Activated CD4-positive, alpha-beta T cell treated with anti-CD3 and anti-CD28 coated beads for 36 hours (primary cell): Measurements from ENCODE around the gene PLEKHH1. TPM values are rescaled to one million over a fixed set of nuclear protein-coding genes. Genes with fewer than 3 reads are reported as not detected.
"Not testable (repeated sequence)": the region's sequence is repeated elsewhere in the genome, so short reads cannot be mapped to it uniquely, and the experiment has no call there.

Experiments
- ATAC-seq: fragments of 200-7000 bp; cut with Tn5 transposase; one replicate; pipeline ENCODE4 v1.10.0; 2021; ENCODE audit warnings: mild to moderate bottlenecking, moderate library complexity
- CTCF ChIA-PET: fragments of 350-600 bp; sonication (Branson Sonifier 250); formaldehyde crosslinking; loops from one replicate; lab custom pipeline; 2021; ENCODE audit warnings: antibody characterized with exemption; lab: Charles Lee
- POLR2A ChIA-PET: fragments of 350-600 bp; sonication (Branson Sonifier 250); formaldehyde crosslinking; loops from one replicate; lab custom pipeline; 2021; ENCODE audit warnings: antibody characterized with exemption, inconsistent platforms; lab: Charles Lee
- DNase-seq: peaks from one replicate; pipeline ENCODE4 v3.0.0-alpha.2; 2020
- H3K27ac Mint-ChIP-seq: one replicate; pipeline ENCODE4 v1.8.0; 2021; ENCODE audit warnings: mixed read lengths
- H3K27me3 Mint-ChIP-seq: one replicate; pipeline ENCODE4 v1.8.0; 2021; ENCODE audit warnings: mixed read lengths
- H3K36me3 Mint-ChIP-seq: one replicate; pipeline ENCODE4 v1.8.0; 2021; ENCODE audit warnings: low read depth, mixed read lengths
- H3K4me1 Mint-ChIP-seq: one replicate; pipeline ENCODE4 v1.8.0; 2021; ENCODE audit warnings: mixed read lengths
- H3K4me3 Mint-ChIP-seq: one replicate; pipeline ENCODE4 v1.8.0; 2021; ENCODE audit warnings: mild to moderate bottlenecking, moderate library complexity, mixed read lengths
- H3K9me3 Mint-ChIP-seq: one replicate; pipeline ENCODE4 v1.8.0; 2021; ENCODE audit warnings: low read depth, mixed read lengths
- intact Hi-C, 2 experiments: fragments of 100-400 bp; cut with DNase I in 1 of 2; cut with micrococcal nuclease in 1 of 2; formaldehyde crosslinking; loops; one replicate each; pipeline versions ENCODE4 v1.14.2 to v1.15.1; 2022 to 2024; cut with DNase I, micrococcal nuclease
- total RNA-seq, 2 experiments: library from RNA; stranded (reverse); gene quantifications; one replicate each; pipeline ENCODE4 v1.2.3, GENCODE V29; 2021

PLEKHH1 gene
- total RNA-seq, 2 experiments from 2014 or later, result 4.1 to 5.7 TPM

GRCh38 chr14:67536087-67536486 is 3.0 kb downstream of the PLEKHH1 start:
- intact Hi-C loops, result no loop called here
- H3K4me3 Mint-ChIP-seq, result no peak overlapping the region
- ChIA-PET CTCF (interaction anchor here (1.1 to 1.6 kb wide), 3 partner anchors 9 to 187 kb away, joined by 3 to 5 read pairs (median 3); no protein-coding TSS in a partner anchor), POLR2A (no interaction called here)
- ATAC-seq (no peak), DNase-seq (no peak)
- no peaks in the 10 kb centered on the region for H3K9me3 Mint-ChIP-seq
- no peaks in the 10 kb centered on the region for H3K36me3 Mint-ChIP-seq
- peaks cover 20% of the 10 kb centered on the region for H3K27me3 Mint-ChIP-seq
- H3K27ac Mint-ChIP-seq, result no peak overlapping the region
- H3K4me1 Mint-ChIP-seq, result peaks cover 3% of the 10 kb centered on the region

GRCh38 chr14:67537736-67538135 is 4.6 kb downstream of the PLEKHH1 start:
- peaks cover 22% of the 10 kb centered on the region for H3K27me3 Mint-ChIP-seq
- H3K27ac Mint-ChIP-seq, result no peak overlapping the region
- no peaks in the 10 kb centered on the region for H3K9me3 Mint-ChIP-seq
- no peak for ATAC-seq
- no peak for DNase-seq
- ChIA-PET CTCF (interaction anchor here (0.7 to 2.4 kb wide), 3 partner anchors 11 to 77 kb away, joined by 3 to 12 read pairs (median 5); no protein-coding TSS in a partner anchor), POLR2A (no interaction called here)
- H3K4me1 Mint-ChIP-seq, result peaks cover 8% of the 10 kb centered on the region
- H3K36me3 Mint-ChIP-seq, result no peaks in the 10 kb centered on the region
- intact Hi-C loops, result no loop called here
- no peak overlapping the region for H3K4me3 Mint-ChIP-seq

GRCh38 chr14:67538501-67538900 is 5.4 kb downstream of the PLEKHH1 start:
- Mint-ChIP-seq H3K4me3 (no peak overlapping the region), H3K27me3 (peaks cover 28% of the 10 kb centered on the region), H3K4me1 (peaks cover 8% of the 10 kb centered on the region), H3K36me3 (no peaks in the 10 kb centered on the region), H3K27ac (no peak overlapping the region), H3K9me3 (no peaks in the 10 kb centered on the region)
- POLR2A ChIA-PET, result no interaction called here
- intact Hi-C loops, result no loop called here
- CTCF ChIA-PET, result interaction anchor here (0.7 to 2.4 kb wide), 4 partner anchors 10 to 76 kb away, joined by 3 to 12 read pairs (median 5); no protein-coding TSS in a partner anchor
- no peak for ATAC-seq
- no peak for DNase-seq

GRCh38 chr14:67539116-67539515 is 6.0 kb downstream of the PLEKHH1 start:
- intact Hi-C loops, result no loop called here
- no peak overlapping the region for H3K27ac Mint-ChIP-seq
- peaks cover 8% of the 10 kb centered on the region for H3K4me1 Mint-ChIP-seq
- ChIA-PET CTCF (interaction anchor here (0.6 to 2.4 kb wide), 3 partner anchors 12 to 45 kb away, joined by 5 to 12 read pairs (median 5); no protein-coding TSS in a partner anchor), POLR2A (no interaction called here)
- no peaks in the 10 kb centered on the region for H3K9me3 Mint-ChIP-seq
- ATAC-seq (no peak), DNase-seq (no peak)
- H3K27me3 Mint-ChIP-seq, result peaks cover 25% of the 10 kb centered on the region
- no peak overlapping the region for H3K4me3 Mint-ChIP-seq
- H3K36me3 Mint-ChIP-seq, result no peaks in the 10 kb centered on the region

- DNase-seq (peak; percentile 56), ATAC-seq (peak; percentile 74)
- Mint-ChIP-seq H3K4me3 (peak overlapping the region; percentile 36), H3K36me3 (no peaks in the 10 kb centered on the region), H3K27me3 (peaks cover 24% of the 10 kb centered on the region), H3K9me3 (no peaks in the 10 kb centered on the region), H3K4me1 (peaks cover 8% of the 10 kb centered on the region), H3K27ac (peak overlapping the region; percentile 44)
- ChIA-PET POLR2A (no interaction called here), CTCF (interaction anchor here (0.6 to 1.4 kb wide), 8 partner anchors 8 to 131 kb away, joined by 3 to 4 read pairs (median 3); partner anchors contain the start of gene PLEKHH1)
- intact Hi-C loops, result no loop called here
Observed at GRCh38 chr14:67541448-67542387, 8.6 kb downstream of the PLEKHH1 start.

- intact Hi-C loops, POLR2A ChIA-PET, H3K9me3 Mint-ChIP-seq, ATAC-seq, H3K27ac Mint-ChIP-seq, H3K36me3 Mint-ChIP-seq, DNase-seq, H3K4me3 Mint-ChIP-seq, H3K4me1 Mint-ChIP-seq: not testable (repeated sequence)
- H3K27me3 Mint-ChIP-seq, result peaks cover 24% of the 10 kb centered on the region
- CTCF ChIA-PET, result interaction anchor here (1.1 to 1.4 kb wide), 5 partner anchors 9 to 115 kb away, joined by 3 to 4 read pairs (median 4); partner anchors contain the start of gene PLEKHH1
Observed at GRCh38 chr14:67542620-67543019, 9.5 kb downstream of the PLEKHH1 start.

- no peak overlapping the region for H3K27ac Mint-ChIP-seq
- DNase-seq (no peak), ATAC-seq (no peak)
- ChIA-PET POLR2A (no interaction called here), CTCF (interaction anchor here (0.8 kb wide), 1 partner anchor 11 kb away, joined by 3 read pairs; the partner anchor contains the start of gene PLEKHH1)
- intact Hi-C loops, result no loop called here
- H3K4me3 Mint-ChIP-seq, result no peak overlapping the region
- no peaks in the 10 kb centered on the region for H3K9me3 Mint-ChIP-seq
- peaks cover 8% of the 10 kb centered on the region for H3K4me1 Mint-ChIP-seq
- H3K27me3 Mint-ChIP-seq, result peaks cover 24% of the 10 kb centered on the region
- H3K36me3 Mint-ChIP-seq, result no peaks in the 10 kb centered on the region
Observed at GRCh38 chr14:67544590-67544989, 11.5 kb downstream of the PLEKHH1 start.

GRCh38 chr14:67547224-67547780 is 14.2 kb downstream of the PLEKHH1 start:
- intact Hi-C loops, result no loop called here
- Mint-ChIP-seq H3K27me3 (peaks cover 15% of the 10 kb centered on the region), H3K36me3 (no peaks in the 10 kb centered on the region), H3K4me3 (no peak overlapping the region), H3K27ac (no peak overlapping the region), H3K4me1 (no peaks in the 10 kb centered on the region), H3K9me3 (no peaks in the 10 kb centered on the region)
- DNase-seq, result no peak
- ATAC-seq, result no peak
- CTCF ChIA-PET, result no interaction called here
- POLR2A ChIA-PET, result no interaction called here

- CTCF ChIA-PET, result interaction anchor here (0.6 to 1.6 kb wide), 4 partner anchors 8 to 154 kb away, joined by 3 to 5 read pairs (median 4); no protein-coding TSS in a partner anchor
- no peak overlapping the region for H3K4me3 Mint-ChIP-seq
Observed at GRCh38 chr14:67549734-67550133, 16.6 kb downstream of the PLEKHH1 start.

GRCh38 chr14:67551123-67551522 is 18.0 kb downstream of the PLEKHH1 start:
- POLR2A ChIA-PET, result no interaction called here
- H3K4me3 Mint-ChIP-seq, result no peak overlapping the region
- H3K36me3 Mint-ChIP-seq, result no peaks in the 10 kb centered on the region
- intact Hi-C loops, result no loop called here
- no peaks in the 10 kb centered on the region for H3K9me3 Mint-ChIP-seq
- no peak overlapping the region for H3K27ac Mint-ChIP-seq
- DNase-seq, result no peak
- H3K27me3 Mint-ChIP-seq, result no peaks in the 10 kb centered on the region
- H3K4me1 Mint-ChIP-seq, result no peaks in the 10 kb centered on the region
- CTCF ChIA-PET, result interaction anchor here (0.9 kb wide), 1 partner anchor 127 kb away, joined by 3 read pairs; no protein-coding TSS in a partner anchor
- no peak for ATAC-seq

More at GRCh38 chr14:67549734-67550133, 16.6 kb downstream of the PLEKHH1 start:
- ATAC-seq (no peak), DNase-seq (no peak)
- no peaks in the 10 kb centered on the region for H3K4me1 Mint-ChIP-seq
- intact Hi-C loops, result no loop called here
- H3K36me3 Mint-ChIP-seq, result no peaks in the 10 kb centered on the region
- POLR2A ChIA-PET, result no interaction called here
- H3K27ac Mint-ChIP-seq, result no peak overlapping the region
- H3K9me3 Mint-ChIP-seq, result no peaks in the 10 kb centered on the region
- H3K27me3 Mint-ChIP-seq, result peaks cover 3% of the 10 kb centered on the region

- Mint-ChIP-seq H3K4me1 (no peaks in the 10 kb centered on the region), H3K4me3 (no peak overlapping the region), H3K27me3 (no peaks in the 10 kb centered on the region), H3K27ac (no peak overlapping the region), H3K9me3 (no peaks in the 10 kb centered on the region), H3K36me3 (no peaks in the 10 kb centered on the region)
- DNase-seq (no peak), ATAC-seq (no peak)
- ChIA-PET POLR2A (no interaction called here), CTCF (interaction anchor here (0.7 kb wide), 1 partner anchor 19 kb away, joined by 3 read pairs; no protein-coding TSS in a partner anchor)
- intact Hi-C loops, result no loop called here
Observed at GRCh38 chr14:67551940-67552339, 18.9 kb downstream of the PLEKHH1 start.
